Measurements from ENCODE around the gene PHF2.

PHF2 gene

GRCh38 chr9:93591301-93592007 is 15.1 kb downstream of the PHF2 start:
- H3K4me3 ChIP-seq (ENCODE audit: low read length): no peak overlapping the region
- no peak for TF ChIP-seq CTCF (conservative IDR thresholded peaks at IDR 0.05; ENCODE audit: low read length)
- no peak for DNase-seq (ENCODE audit: low read depth)

GRCh38 chr9:93592008-93592642 is 15.7 kb downstream of the PHF2 start:
- H3K4me3 ChIP-seq (ENCODE audit: low read length): no peak overlapping the region
- TF ChIP-seq CTCF (conservative IDR thresholded peaks at IDR 0.05; ENCODE audit: low read length): no peak
- peak; percentile 58 for DNase-seq (ENCODE audit: low read depth)

- DNase-seq (ENCODE audit: low read depth): no peak
- no peak overlapping the region for H3K4me3 ChIP-seq (ENCODE audit: low read length)
- TF ChIP-seq CTCF (conservative IDR thresholded peaks at IDR 0.05; ENCODE audit: low read length): peak; percentile 13
Observed at GRCh38 chr9:93592643-93593021, 16.2 kb downstream of the PHF2 start.

- no peak overlapping the region for H3K4me3 ChIP-seq (ENCODE audit: low read length)
- DNase-seq (ENCODE audit: low read depth): peak; percentile 50
- TF ChIP-seq CTCF (conservative IDR thresholded peaks at IDR 0.05; ENCODE audit: low read length): peak; percentile 34
Observed at GRCh38 chr9:93593144-93593658, 16.8 kb downstream of the PHF2 start.

GRCh38 chr9:93594041-93594756 is 17.8 kb downstream of the PHF2 start:
- TF ChIP-seq CTCF (conservative IDR thresholded peaks at IDR 0.05; ENCODE audit: low read length): no peak
- no peak for DNase-seq (ENCODE audit: low read depth)

DNA sequence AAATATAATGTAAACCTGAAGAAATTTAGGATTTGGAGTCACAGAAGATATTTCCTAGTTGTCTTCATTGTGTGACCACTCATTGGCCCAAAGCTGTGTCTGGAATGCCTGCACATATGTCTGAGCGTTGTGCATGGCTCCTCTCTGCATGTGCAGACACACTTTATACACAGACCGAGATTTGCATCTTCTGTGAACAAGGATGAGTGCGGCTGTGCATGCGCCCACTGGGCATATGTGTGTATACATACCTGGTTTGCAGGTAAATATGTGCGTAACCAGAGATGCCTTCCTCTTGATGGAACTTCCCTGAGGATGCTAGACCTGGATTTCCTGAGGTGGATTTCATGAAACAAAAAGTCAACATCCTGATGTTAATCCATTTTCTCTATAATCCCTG is 19.1 kb downstream of the PHF2 start:
- no peak for DNase-seq (ENCODE audit: low read depth)
- no peak overlapping the region for H3K4me3 ChIP-seq (ENCODE audit: low read length)
- no peak for TF ChIP-seq CTCF (conservative IDR thresholded peaks at IDR 0.05; ENCODE audit: low read length)

More at GRCh38 chr9:93594041-93594756, 17.8 kb downstream of the PHF2 start:
- H3K4me3 ChIP-seq (ENCODE audit: low read length): no peak overlapping the region
